GM21390 (cell line): ENCODE measurements around the gene SDHAF4.
"Not testable (repeated sequence)": the region's sequence is repeated elsewhere in the genome, so short reads cannot be mapped to it uniquely, and the experiment has no call there.

Source experiments
- ATAC-seq: cut with Tn5 transposase; IDR thresholded peaks from one replicate; pipeline ENCODE4 v1.9.1; 2021; ENCODE audit not compliant: unreplicated experiment

Gene SDHAF4

GRCh38 chr6:70566751-70567382 lies at the start of gene SDHAF4:
Gene SDHAF4, plus strand, starts transcription at chr6:70566930. Its CDS starts 11 bp downstream, at chr6:70566941.
- ATAC-seq = peak; percentile 99

DNA sequence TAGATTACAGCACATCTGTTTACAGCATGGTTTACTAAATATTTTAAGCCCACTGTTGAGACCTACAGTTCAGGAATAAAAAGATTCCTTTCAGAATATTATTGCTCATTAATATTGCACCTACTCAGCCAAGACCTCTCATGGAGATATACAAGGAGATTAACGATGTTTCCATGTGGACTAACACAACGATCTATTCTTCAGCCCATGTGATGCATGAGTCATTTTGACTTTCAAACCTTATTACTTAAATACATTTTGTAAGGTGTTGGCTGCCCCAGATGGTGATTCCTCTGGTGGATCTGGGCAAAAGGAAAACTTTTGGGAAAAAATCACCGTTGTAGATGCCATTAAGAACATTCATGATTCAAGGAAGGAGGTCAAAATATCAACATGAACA lies 48.0 kb upstream of the SDHAF4 start:
- no peak for ATAC-seq

GRCh38 chr6:70520575-70520974 lies 46.2 kb upstream of the SDHAF4 start:
- no peak for ATAC-seq

GRCh38 chr6:70524721-70525286 lies 41.9 kb upstream of the SDHAF4 start:
- no peak for ATAC-seq

DNA sequence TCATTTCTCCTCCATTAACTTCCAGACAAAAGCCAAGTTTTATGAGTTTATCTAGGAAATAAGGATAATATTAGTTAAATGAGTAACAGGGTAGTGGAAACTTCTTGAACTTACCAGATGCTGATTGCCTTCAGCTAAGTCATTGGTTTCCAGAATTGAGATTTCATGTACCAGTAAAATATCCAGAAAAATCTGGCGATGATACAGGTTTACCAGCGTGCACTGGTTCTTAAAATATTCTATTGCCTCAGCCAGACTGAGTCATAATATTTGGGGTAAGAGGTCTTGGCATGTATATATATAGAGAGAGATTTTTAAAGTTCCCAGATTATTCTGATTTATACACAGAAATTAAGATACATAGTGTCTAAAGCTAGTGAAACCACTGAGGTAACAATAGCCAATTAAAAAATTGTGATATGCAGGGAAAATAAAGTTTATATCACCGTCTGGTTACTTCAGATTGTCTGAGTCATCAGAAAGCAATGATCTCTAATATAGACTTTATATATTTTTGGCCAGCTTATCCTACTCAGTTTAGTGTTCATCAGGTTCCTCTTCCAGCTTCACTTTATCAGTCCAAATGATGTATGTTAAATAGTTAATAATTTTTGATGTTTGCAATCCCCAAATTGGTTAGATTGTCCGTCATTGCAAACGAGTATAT lies 39.5 kb upstream of the SDHAF4 start:
- no peak for ATAC-seq

DNA sequence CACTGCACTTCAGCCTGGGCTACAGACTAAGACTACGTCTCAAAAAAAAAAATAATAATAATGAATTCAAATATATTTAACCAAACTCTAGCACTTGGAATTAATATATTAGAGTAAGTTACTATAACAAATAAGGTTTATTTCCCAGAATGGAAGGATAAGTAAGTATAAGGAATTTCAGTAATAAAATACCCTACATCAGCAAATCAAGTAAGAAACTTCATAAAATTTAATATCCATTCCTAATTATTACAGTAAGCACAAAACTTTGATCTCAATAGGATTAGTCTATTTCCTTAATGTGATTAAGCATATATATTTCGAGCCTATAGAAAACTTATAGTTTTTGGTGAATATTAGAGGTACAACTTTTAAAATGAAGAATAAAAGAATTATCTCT lies 36.7 kb upstream of the SDHAF4 start:
- ATAC-seq = no peak

DNA sequence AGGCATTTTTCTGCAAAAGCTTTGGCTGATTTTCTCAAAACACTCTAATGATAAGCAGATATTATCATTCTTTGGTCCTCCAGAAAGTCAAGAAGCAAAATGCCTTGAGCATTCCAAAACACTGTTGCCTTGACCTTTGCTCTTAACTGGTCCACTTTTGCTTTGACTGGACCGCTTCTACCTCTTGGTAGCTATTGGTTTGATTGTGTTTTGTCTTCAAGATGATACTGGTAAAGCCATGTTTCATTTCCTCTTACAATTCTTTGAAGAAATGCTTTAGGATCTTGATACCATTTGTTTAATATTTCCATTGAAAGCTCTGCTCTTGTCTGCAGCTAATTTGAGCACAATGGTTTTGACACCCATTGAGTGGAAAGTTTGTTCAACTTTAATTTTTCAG lies 35.6 kb upstream of the SDHAF4 start:
- no peak for ATAC-seq

DNA sequence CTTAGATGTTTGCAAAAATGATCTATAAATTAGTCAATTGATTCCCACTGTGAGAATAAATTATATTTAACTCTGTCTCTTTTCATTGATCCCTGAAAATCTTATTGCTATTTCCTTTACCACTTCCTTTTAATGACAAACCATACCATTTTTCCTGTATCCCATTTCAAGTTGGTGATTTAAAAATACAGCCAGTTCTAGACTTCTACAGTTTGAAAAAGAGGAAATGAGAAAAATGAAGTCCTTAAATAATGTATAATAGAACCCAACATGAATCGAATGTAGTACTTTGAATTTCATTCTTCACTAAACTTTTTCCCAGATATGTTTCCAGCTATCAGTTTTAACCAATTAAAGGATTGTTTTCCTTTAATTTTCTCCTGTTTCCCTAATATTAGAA lies 29.5 kb upstream of the SDHAF4 start:
- ATAC-seq = no peak

- ATAC-seq = peak; percentile 80
These were observed 28.4 kb upstream of the SDHAF4 start for GRCh38 chr6:70538376-70538775.

- no peak for ATAC-seq
These were observed 19.4 kb upstream of the SDHAF4 start for GRCh38 chr6:70547313-70547712.

DNA sequence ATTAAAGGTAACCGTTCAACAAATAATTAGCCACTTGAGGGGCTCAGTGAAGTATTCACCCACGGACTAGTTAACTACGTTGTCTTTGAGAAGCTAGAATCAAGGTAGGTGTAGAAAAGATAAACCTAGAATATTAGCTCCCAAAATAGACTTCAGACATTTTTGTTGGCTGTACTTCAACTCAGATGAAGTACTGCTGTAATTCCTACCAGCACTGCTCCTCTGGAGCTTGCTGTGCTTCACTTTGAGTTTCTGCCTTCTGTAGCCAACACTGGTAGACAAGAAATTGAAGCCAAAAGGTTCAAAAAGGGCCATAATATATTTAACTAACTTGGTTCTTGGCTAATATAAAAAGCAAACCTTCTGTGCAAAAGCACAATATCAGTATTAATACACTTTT lies 18.8 kb upstream of the SDHAF4 start:
- no peak for ATAC-seq

- ATAC-seq = no peak
These were observed 17.4 kb upstream of the SDHAF4 start for GRCh38 chr6:70549327-70549726.

GRCh38 chr6:70551566-70551965 lies 15.2 kb upstream of the SDHAF4 start:
- no peak for ATAC-seq

DNA sequence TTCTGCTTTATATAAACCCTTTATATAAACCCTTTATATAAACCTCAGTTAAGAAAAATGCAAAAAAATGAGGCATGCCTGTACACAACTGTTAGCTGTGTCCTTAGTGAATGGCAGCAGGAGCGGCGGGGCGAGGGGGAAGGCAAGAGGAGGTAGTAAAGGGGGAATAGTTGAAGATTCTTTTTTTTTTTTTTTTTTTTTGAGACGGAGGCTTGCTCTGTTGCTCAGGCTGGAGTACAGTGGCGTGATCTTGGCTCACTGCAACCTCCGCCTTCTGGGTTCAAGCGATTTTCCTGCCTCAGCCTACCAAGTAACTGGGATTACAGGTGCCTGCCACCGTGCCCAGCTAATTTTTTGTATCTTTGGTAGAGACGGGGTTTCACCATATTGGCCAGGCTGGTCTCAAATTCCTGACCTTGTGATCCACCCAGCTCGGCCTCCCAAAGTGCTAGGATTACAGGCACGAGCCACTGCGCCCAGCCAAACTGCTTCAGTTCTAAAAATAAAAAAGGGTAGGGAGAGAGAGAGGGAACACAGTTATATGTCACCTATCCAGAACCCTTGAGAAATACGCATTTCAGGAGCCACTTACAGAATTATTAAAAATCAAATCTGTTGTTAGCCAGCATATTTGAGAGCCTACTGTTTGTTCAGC lies 14.3 kb upstream of the SDHAF4 start:
- not testable (repeated sequence) for ATAC-seq

GRCh38 chr6:70552974-70553373 lies 13.8 kb upstream of the SDHAF4 start:
- no peak for ATAC-seq

DNA sequence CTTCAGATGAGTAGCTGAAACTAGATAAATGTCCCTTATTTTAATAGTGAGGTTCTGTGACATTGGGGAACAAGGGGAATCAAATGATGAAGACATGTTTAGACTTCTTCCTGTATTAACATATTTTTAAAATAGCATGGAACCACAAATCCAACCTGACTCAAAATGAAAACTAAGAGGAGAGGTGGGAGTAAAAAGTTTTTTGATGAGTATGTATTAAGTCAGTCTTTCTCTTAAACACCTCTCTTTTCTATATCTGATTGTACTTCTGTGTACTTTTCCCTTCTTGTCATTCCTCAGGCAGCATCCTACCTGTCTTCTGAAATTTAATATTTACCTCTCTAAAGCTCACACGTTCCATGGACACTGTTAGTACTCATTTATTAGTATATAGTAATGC lies 8.7 kb upstream of the SDHAF4 start:
- ATAC-seq = no peak

DNA sequence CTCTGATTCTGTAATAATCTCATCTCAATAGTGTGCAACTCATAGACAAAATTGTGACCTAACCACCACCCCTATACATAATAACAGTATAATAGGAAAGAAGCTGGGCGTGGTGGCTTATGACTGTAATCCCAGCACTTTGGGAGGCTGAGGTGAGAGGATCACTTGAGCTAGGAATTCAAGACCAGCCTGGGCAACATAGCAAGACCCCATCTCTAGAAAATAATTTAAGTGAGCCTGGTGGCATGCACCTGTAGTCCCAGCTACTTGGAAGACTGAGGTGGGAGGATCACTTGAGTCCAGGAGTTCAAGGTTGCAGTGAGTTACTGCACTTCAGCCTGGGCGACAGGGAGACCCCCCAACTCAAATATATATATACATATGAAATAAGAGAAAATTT lies 4.3 kb upstream of the SDHAF4 start:
- not testable (repeated sequence) for ATAC-seq

DNA sequence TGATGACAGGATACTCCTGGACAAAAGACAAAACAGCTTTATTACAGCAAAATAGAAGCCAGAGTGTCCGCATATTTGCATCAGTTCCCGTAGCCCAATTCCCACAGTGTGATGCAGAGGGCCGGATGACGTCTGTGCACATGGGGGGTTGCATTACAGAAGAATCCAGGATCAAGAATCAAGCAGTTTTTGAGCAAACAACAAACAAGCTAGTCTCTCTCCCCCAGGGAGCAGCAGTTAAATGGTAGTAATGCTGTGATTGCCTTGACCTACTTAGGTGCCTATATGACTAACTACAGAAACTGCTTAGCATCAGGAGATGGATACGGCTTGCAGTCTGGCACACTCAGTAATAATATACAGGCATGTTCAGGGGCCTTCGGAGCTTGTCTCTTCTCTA lies 3.2 kb upstream of the SDHAF4 start:
- no peak for ATAC-seq

DNA sequence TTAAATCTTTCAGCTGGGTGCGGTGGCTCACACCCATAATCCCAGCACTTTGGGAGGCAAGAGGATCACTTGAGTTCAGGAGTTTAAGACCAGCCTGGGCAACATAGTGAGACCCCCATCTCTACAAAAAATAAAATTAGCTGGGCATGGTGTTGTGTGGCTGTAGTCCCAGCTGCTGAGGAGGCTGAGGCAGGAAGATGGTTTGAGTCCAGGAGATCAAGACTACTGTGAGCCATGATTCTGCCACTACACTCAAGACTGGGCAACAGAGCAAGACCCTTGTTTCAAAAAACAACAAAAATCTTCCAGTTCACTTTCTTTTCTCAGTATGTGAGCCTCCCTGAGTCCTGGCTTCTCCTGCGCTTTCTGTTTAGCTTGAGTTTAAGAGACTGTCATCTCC lies 7.9 kb downstream of the SDHAF4 start:
- ATAC-seq = no peak

DNA sequence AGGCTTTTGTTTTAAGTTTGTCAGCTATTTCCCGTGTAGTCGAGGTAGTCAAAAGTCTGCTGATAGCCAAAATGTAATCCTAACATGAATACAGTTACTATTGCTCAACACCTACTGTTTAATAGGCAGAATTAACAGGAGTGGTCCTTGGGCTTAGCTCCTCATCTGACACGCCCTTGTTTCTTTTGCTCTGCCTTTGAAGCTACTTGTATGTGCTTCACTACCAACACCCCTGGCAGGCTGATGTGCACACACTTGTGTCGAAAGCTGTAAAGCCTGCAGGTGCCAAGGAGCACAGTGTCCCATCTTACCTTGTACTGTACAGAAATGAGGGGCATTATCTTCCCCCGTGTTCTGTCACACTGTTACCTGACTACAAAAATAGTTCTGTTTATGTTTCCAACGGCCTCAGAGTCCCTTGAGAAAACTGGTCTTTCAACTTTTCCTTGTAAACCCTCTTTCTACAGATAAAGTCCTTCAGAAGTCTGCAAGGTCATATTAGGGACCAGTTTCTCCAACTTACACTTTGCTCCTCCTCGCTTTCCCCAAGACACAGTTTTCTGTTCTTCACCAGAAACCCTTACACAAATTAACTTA lies 9.3 kb downstream of the SDHAF4 start:
- ATAC-seq = no peak

DNA sequence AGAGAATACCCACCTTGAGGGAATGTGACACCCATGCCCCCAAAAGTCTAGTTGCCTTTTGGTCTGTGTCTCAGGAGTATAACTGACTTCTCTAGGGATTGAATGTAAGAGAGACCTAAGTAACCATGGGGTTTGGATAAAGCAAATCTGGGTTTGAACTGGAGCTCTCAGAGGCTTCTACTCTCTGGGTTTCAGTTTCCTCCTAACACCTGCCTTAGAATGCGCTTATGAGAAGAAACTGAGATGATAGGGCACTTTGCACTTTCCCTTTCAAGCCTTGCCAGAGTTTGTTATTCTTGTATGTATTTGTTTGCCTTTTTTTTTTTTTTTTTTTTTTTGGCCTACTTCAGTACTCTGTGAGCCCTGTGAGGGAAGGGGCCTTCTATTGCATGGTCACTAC lies 19.4 kb downstream of the SDHAF4 start:
- peak; percentile 98 for ATAC-seq

- no peak for ATAC-seq
These were observed 23.7 kb downstream of the SDHAF4 start for GRCh38 chr6:70590400-70590799.
